Right lobe of liver (tissue), 6 donors: ENCODE results near the gene GYG2. TPM values are rescaled to one million over a fixed set of nuclear protein-coding genes. Genes with fewer than 3 reads are reported as not detected.
A peak's percentile ranks its signal among the peaks of the same experiment; 100 is the strongest.
"Not testable (repeated sequence)": the region's sequence is repeated elsewhere in the genome, so short reads cannot be mapped to it uniquely, and the experiment has no call there.

Source experiments
- ATAC-seq, 4 donors: fragments of 200-7000 bp; cut with Tn5 transposase; one replicate each; pipeline ENCODE4 v1.9.1; 2020; ENCODE audit warnings: mild to moderate bottlenecking in 4 of 4, moderate library complexity in 4 of 4
- DNase-seq, 3 donors: peaks; one replicate each; pipeline ENCODE4 v3.0.0-alpha.2; 2020
- H3K27ac ChIP-seq, 3 donors: fragments of 200-600 bp; one replicate each; pipeline ENCODE4 v1.8.0; 2022
- H3K27me3 ChIP-seq, 2 donors: fragments of 200-600 bp; one replicate each; pipeline ENCODE4 v1.8.0; 2022
- H3K36me3 ChIP-seq, 4 donors: fragments of 200-600 bp; sonication (generic) in 1 of 4; one replicate each; pipeline versions ENCODE4 v1.5.1 to v1.8.0; 2017 to 2022; ENCODE audit warnings: control low read depth in 1 of 4
- H3K4me1 ChIP-seq, 4 donors: fragments of 200-600 bp; sonication (generic) in 1 of 4; one replicate each; pipeline versions ENCODE4 v1.5.1 to v1.8.0; 2017 to 2022; ENCODE audit warnings: control low read depth in 1 of 4
- H3K4me3 ChIP-seq, 3 donors: fragments of 200-600 bp; one replicate each; pipeline ENCODE4 v1.8.0; 2022
- H3K9me3 ChIP-seq, 4 donors: fragments of 200-600 bp; sonication (generic) in 1 of 4; one replicate each; pipeline versions ENCODE4 v1.5.1 to v1.8.0; 2017 to 2022; ENCODE audit warnings: control low read depth in 1 of 4
- CTCF ChIP-seq, 4 donors: fragments of 200-600 bp in 3 of 4; fragments of 450-650 bp in 1 of 4; IDR thresholded peaks; one replicate each; pipeline versions ENCODE4 v1.5.1 to v1.8.0; 2016 to 2022; ENCODE audit warnings: antibody characterized with exemption in 4 of 4, mild to moderate bottlenecking in 2 of 4
- POLR2A ChIP-seq: fragments of 450-650 bp; IDR thresholded peaks from one replicate; pipeline ENCODE4 v1.6.1; 2017; ENCODE audit warnings: antibody characterized with exemption, mild to moderate bottlenecking
- WGBS: methylation state at CpG from one replicate; pipeline ENCODE4 v1.1.6; 2018; ENCODE audit warnings: low coverage, low lambda C conversion rate; ENCODE audit not compliant: insufficient coverage; ENCODE audit errors: missing lambda C conversion rate; 5-methylcytosine and 5-hydroxymethylcytosine counted together
- intact Hi-C, 2 donors: fragments of 100-400 bp; cut with DNase I; formaldehyde crosslinking; loops; one replicate each; pipeline versions ENCODE4 v1.11.2 to v1.14.1; 2022
- long read RNA-seq: library from polyadenylated mRNA; unstranded; transcript quantifications from one replicate; pipeline ENCODE4 v2.0.0, GENCODE V29; 2019
- total RNA-seq, 6 experiments: library from RNA; depleted of rRNA in 2 of 6; stranded (reverse); fragments of >200 nt in 2 of 6; fragmentation: NEBNext Ultra II Directional in 3 of 6; extraction: Animal tissue kit (Norgen Biotek cat#: 25700) in 3 of 6; gene quantifications; one replicate each; pipeline versions ENCODE4 v1.1.0 to v1.2.4, GENCODE V29; 2016 to 2023
- donor health status: DM: no; HTN: yes; CAD: no.
- donor health status: DM: no; HTN: no; CAD: no.
- donor health status: DM: no; HTN: no; CAD: no.
- donor health status: DM: no; HTN: yes; CAD: no.
- donor health status: DM: no; HTN: yes; CAD: no.

Gene GYG2
- total RNA-seq = 10 to 100 TPM; 17.6 to 27.7 (median 21.3) TPM
- long read RNA-seq = 0 reads

- peak; percentile 58 to 68 (median 64) for DNase-seq
- Histone ChIP-seq H3K4me3 (peak within 1 kb of the TSS; percentile 31 to 60 (median 52)), H3K36me3 (no peaks in the 10 kb centered on the region), H3K27me3 (no peaks in the 10 kb centered on the region), H3K4me1 (peaks cover 0 to 8% (median 2%) of the 10 kb centered on the region in 4 donors), H3K9me3 (no peaks in the 10 kb centered on the region), H3K27ac (no peak within 1 kb of the TSS)
- peak; percentile 67 to 81 (median 75) for ATAC-seq
- 26% methylated on average over 29 of the region's 56 CpGs for WGBS
- intact Hi-C loops = loop anchor here in 1 of 2 donors (10.0 kb wide), 1 partner anchor 174 kb away; no protein-coding TSS in a partner anchor
- TF ChIP-seq POLR2A (peak; percentile 33), CTCF (IDR thresholded peaks at IDR 0.05) (no peak)
Measured at GRCh38 chrX:2828344-2828958, at the start of gene GYG2. Gene GYG2, plus strand, starts transcription at chrX:2828930. Its CDS starts 1,259 bp downstream, at chrX:2830189.

DNA sequence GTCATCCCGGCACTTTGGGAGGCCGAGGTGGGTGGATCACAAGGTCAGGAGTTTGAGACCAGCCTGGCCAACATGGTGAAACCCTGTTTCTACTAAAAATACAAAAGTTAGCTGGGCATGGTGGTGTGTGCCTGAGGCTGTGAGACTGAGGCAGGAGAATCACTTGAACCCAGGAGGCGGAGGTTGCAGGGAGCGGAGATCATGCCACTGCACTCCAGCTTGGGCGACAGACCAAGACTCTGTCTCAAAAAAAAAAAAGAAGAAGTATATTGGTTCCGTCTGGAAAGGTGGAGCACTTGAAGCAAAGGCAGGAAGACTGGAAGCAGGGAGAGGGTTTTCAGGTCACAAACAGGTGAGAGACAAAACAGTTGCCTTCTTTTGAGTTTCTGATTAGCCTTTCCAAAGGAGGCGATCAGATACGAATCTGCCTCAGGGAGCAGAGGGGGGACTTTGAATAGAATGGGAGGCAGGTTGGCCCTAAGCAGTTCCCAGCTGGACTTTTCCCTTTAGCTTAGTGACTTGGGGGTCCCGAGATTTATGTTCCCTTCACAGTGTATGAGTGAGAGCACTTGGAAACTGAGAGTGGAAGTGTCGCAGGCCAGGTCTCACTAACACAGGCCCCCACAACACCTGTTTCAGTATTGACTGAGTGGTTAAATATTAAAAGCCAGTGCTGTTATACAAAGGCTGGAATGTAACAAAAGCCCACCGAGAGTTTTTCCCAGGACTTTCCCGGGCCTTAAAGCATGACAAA lies 48.1 kb upstream of the GYG2 start:
- WGBS = 53% methylated on average over 7 of the region's 12 CpGs
- H3K4me3 ChIP-seq, DNase-seq, intact Hi-C loops, H3K27me3 ChIP-seq, H3K9me3 ChIP-seq, H3K36me3 ChIP-seq: not testable (repeated sequence)
- H3K4me1 ChIP-seq = peaks cover 0 to 13% (median 0%) of the 10 kb centered on the region in 4 donors
- peak in 2 of 4 donors; percentile 72 to 95 for ATAC-seq
- peak overlapping the region in 1 of 3 donors; percentile 2 for H3K27ac ChIP-seq

GRCh38 chrX:2781226-2781571 lies 47.5 kb upstream of the GYG2 start:
- no peak for DNase-seq
- Histone ChIP-seq H3K27me3 (no peaks in the 10 kb centered on the region), H3K4me1 (peaks cover 0 to 13% (median 0%) of the 10 kb centered on the region in 4 donors), H3K4me3 (no peak overlapping the region), H3K27ac (peak overlapping the region in 1 of 3 donors; percentile 2), H3K9me3 (no peaks in the 10 kb centered on the region), H3K36me3 (no peaks in the 10 kb centered on the region)
- no peak for TF ChIP-seq CTCF (IDR thresholded peaks at IDR 0.05)
- no peak for TF ChIP-seq POLR2A
- WGBS = 56% methylated on average over 1 of the region's 1 CpG
- intact Hi-C loops = no loop called here
- ATAC-seq = peak in 2 of 4 donors; percentile 40 to 49

GRCh38 chrX:2781698-2782097 lies 47.0 kb upstream of the GYG2 start:
- H3K4me1 ChIP-seq = peaks cover 0 to 13% (median 0%) of the 10 kb centered on the region in 4 donors
- TF ChIP-seq CTCF (IDR thresholded peaks at IDR 0.05) (no peak), POLR2A (no peak)
- ATAC-seq (peak in 2 of 4 donors; percentile 54 to 69), DNase-seq (no peak)
- H3K4me3 ChIP-seq = peak overlapping the region in 1 of 3 donors; percentile 9
- intact Hi-C loops = no loop called here
- 21% methylated on average over 6 of the region's 6 CpGs for WGBS
- H3K9me3 ChIP-seq = no peaks in the 10 kb centered on the region
- no peaks in the 10 kb centered on the region for H3K36me3 ChIP-seq
- H3K27me3 ChIP-seq = no peaks in the 10 kb centered on the region
- peak overlapping the region in 1 of 3 donors; percentile 2 for H3K27ac ChIP-seq

- no peak for DNase-seq
- peak in 1 of 4 donors; percentile 6 for ATAC-seq
- Histone ChIP-seq H3K36me3 (no peaks in the 10 kb centered on the region), H3K9me3 (no peaks in the 10 kb centered on the region), H3K27ac (no peak overlapping the region), H3K4me3 (peak overlapping the region in 1 of 3 donors; percentile 9), H3K27me3 (no peaks in the 10 kb centered on the region), H3K4me1 (peaks cover 0 to 13% (median 0%) of the 10 kb centered on the region in 4 donors)
- WGBS = 65% methylated on average over 4 of the region's 4 CpGs
- intact Hi-C loops = no loop called here
- TF ChIP-seq CTCF (IDR thresholded peaks at IDR 0.05) = no peak
- TF ChIP-seq POLR2A = no peak
Measured at GRCh38 chrX:2782171-2782570, 46.6 kb upstream of the GYG2 start.
